Fibroblast of mammary gland (primary cell): ENCODE measurements around the gene BTN3A1.
A peak's percentile ranks its signal among the peaks of the same experiment; 100 is the strongest.

Experiments
- DNase-seq: peaks from one replicate; pipeline ENCODE4 v3.0.0-alpha.2; 2010; ENCODE audit warnings: low read depth
- H3K4me3 ChIP-seq: 2 replicates; pipeline ENCODE4 v1.5.1; 2011; ENCODE audit warnings: low read depth, mild to moderate bottlenecking, low read length, moderate library complexity; ENCODE audit not compliant: control insufficient read depth
- CTCF ChIP-seq: conservative IDR thresholded peaks from 2 replicates; pipeline ENCODE4 v1.5.1; 2011; ENCODE audit warnings: low read depth, low read length, inconsistent platforms; ENCODE audit not compliant: control insufficient read depth, insufficient read depth

The BTN3A1 gene

DNA sequence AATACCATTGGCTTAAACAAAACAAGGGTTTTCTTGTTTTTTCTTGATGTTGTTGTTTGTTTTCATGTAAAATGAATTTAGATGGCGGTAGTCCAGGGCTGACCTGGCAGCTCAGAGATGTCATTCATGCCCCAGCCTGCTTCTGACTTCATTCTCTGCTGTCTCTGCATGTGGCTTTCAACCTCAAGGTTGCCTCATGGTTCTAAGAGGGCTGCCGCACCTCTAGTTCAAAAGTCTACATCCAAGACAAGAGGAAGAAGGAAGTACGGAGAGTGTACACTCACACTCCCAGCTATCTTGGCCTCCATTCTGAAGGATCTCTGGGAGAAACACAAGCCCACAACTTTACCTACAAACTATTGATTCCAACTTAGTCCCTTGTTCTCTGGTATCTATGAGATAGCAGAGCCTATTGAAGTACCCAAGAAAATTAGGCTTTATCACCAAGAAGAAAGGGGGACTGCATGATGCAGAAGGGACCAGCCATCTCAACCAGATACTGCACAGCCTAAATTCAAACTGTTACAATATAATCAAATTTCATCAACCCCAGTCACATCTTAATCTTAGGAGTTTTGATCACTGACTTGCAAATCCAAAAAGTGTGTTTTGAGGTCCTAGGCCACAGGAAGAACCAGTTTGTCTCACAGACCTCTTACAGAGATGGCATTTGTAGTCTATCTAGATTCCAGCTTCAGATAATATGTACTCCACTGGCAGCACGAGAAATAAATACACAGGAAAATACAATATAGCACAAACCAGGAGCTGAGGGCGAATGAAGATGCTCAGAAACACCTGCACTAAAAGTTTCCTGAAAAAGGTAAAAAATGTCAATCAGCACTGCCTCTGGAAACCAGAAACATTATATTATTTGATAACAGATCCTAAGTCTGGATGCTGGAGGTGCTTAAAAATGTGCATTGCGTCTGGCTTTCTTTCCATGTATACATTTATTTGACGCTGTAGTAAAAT is 37.4 kb downstream of the BTN3A1 start:
- no peak for DNase-seq
- TF ChIP-seq CTCF: no peak
- H3K4me3 ChIP-seq: peak overlapping the region; percentile 88

- no peak for TF ChIP-seq CTCF
- H3K4me3 ChIP-seq: peak overlapping the region; percentile 88
- DNase-seq: no peak
Measured at GRCh38 chr6:26440977-26441358, 38.9 kb downstream of the BTN3A1 start.

DNA sequence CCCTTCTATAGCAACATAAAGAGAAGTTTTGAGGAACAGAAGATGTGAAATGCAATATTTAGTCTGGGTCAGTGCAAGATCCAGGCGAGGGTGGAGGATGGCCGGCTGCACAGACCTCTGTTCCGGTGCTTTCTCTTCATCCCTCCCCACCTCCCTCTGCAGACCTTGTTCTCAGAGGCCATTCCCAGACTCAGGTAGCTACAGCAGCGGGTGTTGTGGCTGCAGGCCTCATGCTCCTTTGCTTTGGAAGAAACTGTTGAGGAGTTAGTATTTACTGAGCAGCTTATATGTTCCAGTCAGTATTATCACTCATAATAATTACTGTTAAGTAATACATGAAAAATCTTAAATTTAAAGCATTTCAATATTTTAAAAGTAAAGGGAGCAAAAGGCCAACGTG is 39.9 kb downstream of the BTN3A1 start:
- H3K4me3 ChIP-seq: no peak overlapping the region
- DNase-seq: no peak
- no peak for TF ChIP-seq CTCF

DNA sequence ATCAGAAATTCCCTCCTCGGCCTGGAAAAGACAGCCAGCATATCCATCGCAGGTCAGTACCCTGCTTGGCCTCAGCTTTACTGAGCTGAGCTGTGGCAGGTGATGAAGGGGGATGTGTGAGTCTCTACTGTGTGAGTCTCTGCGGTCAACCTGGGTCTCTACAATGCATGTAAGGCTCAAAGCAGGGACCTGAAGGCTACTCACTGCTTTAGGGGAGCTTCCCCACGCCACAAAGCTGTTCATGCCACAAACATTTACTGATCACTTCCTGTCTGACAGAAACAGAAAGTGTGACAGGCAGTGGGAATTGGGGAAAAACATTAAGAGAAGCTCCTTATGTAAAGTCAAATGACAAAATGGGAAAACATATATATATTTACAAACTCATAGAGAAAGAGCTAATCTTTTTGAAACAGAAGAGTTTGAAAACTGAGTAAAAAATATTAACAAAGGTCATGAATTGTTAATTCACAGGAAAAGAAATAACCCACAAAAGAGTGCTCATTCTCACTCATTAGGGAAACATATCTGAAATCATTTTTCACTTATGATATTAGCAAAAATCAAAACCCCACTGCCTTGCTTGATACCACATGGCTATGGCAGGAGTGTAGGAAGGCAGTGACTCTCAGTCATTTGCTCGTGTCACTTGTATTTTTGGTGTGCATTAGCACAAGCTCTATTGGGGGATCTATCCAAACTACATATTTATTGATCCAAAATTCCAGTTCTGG is 44.0 kb downstream of the BTN3A1 start:
- no peak for DNase-seq
- no peak overlapping the region for H3K4me3 ChIP-seq
- TF ChIP-seq CTCF: no peak

- no peak for DNase-seq
Measured at GRCh38 chr6:26447257-26447656, 45.2 kb downstream of the BTN3A1 start.

GRCh38 chr6:26450240-26450639 is 48.2 kb downstream of the BTN3A1 start:
- DNase-seq: no peak
- no peak for TF ChIP-seq CTCF
- no peak overlapping the region for H3K4me3 ChIP-seq

More at GRCh38 chr6:26447257-26447656, 45.2 kb downstream of the BTN3A1 start:
- H3K4me3 ChIP-seq: no peak overlapping the region
- TF ChIP-seq CTCF: no peak
